ENCODE measurements around the gene PCAT7. TPM values are rescaled to one million over a fixed set of nuclear protein-coding genes. Genes with fewer than 3 reads are reported as not detected.

The PCAT7 gene
- total and polyA plus RNA-seq, 4 experiments from 2014 or later = not detected

DNA sequence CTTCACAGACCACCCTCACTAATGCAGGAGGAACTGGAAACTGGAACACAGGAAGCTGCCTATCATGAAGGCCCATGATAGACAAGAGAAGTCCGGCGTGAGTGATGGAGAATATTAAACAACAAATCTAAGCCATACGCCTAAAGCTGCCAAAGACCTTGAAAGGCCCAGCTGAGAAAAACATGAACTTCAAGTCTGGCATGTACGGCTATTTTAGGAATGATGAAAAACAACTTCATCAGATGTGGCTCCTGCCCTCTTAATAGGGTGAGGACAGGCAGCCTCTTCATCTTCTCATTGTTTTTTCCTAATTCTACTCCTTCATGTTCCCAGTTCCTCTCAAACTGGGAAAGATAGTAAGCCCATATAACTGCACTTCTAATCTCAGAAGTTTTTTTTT, 64.1 kb downstream of the PCAT7 start:
- H3K27ac ChIP-seq (ENCODE audit: low read depth, low read length) = no peak overlapping the region
- peaks cover 0 to 1% (median 0%) of the 10 kb centered on the region in 8 donors for H3K9me3 Mint-ChIP-seq
- H3K4me3 Mint-ChIP-seq = no peak overlapping the region
- peaks cover 4 to 5% of the 10 kb centered on the region in 2 donors for H3K27me3 Mint-ChIP-seq
- no peaks in the 10 kb centered on the region for H3K27me3 ChIP-seq (ENCODE audit: insufficient read depth, low read length)
- CTCF ChIA-PET (ENCODE audit: partially characterized antibody) = no interaction called here
- intact Hi-C loops (cut with micrococcal nuclease) = no loop called here
- POLR2A ChIA-PET (ENCODE audit: partially characterized antibody) = no interaction called here
- H3K36me3 ChIP-seq (ENCODE audit: insufficient read depth, low read length) = no peaks in the 10 kb centered on the region
- H3K27ac Mint-ChIP-seq = no peak overlapping the region
- H3K9me3 ChIP-seq (ENCODE audit: control insufficient read depth in 1 of 2, low read length in 2 of 2) = no peaks in the 10 kb centered on the region
- peaks cover 4% of the 10 kb centered on the region for H3K4me1 ChIP-seq (ENCODE audit: insufficient read depth, low read length)
- H3K4me1 Mint-ChIP-seq = peaks cover 0 to 8% (median 3%) of the 10 kb centered on the region in 4 donors
- no peak for DNase-seq
- H3K36me3 Mint-ChIP-seq = no peaks in the 10 kb centered on the region
- H3K4me3 ChIP-seq (ENCODE audit: low read length in 2 of 2) = no peak overlapping the region

Other genes starting within 250 kb of the PCAT7 start
- not detected for gene NUTM2F, start 226.4 kb upstream of the PCAT7 start, total RNA-seq
- gene NUTM2F, start 226.4 kb upstream of the PCAT7 start, polyA plus RNA-seq = not detected
- not detected for gene FBP2, start 38.7 kb downstream of the PCAT7 start, total RNA-seq
- gene FBP2, start 38.7 kb downstream of the PCAT7 start, polyA plus RNA-seq = not detected
- gene FBP1, start 84.4 kb downstream of the PCAT7 start, total RNA-seq = 1 to 10 TPM; 6.3 to 9.2 TPM
- gene FBP1, start 84.4 kb downstream of the PCAT7 start, polyA plus RNA-seq = 1 to 10 TPM; 3.5 to 8.2 TPM
- 10 to 100 TPM; 11.6 to 11.7 TPM for gene AOPEP, start 171.6 kb downstream of the PCAT7 start, total RNA-seq
- 1 to 10 TPM; 3.1 to 3.6 TPM for gene AOPEP, start 171.6 kb downstream of the PCAT7 start, polyA plus RNA-seq